ENCODE data around the gene PNPLA7. TPM values are rescaled to one million over a fixed set of nuclear protein-coding genes. Genes with fewer than 3 reads are reported as not detected.
"Not testable (repeated sequence)": the region's sequence is repeated elsewhere in the genome, so short reads cannot be mapped to it uniquely, and the experiment has no call there.

Gene PNPLA7
- total and polyA plus RNA-seq, 11 donors, result 0.78 to 10.1 (median 7.6) TPM

DNA sequence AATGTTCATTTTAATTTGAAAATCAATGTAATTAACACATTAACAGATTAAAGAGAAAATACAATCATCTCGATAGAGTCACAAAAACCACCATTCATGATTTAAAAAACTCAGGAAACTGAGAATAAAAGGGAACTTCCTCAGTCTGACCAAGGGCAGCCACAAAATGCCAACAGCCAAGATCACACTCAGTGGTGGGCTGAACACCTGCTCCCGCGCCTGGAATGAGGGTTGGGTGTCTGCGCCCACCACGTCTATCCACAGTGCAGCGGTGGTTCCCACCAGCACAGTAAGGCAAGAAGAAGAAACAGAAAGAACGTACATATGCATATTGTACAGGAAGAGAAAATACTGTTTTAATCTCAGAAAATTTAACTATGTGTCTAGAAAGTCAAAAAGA is 79.4 kb downstream of the PNPLA7 start:
- intact Hi-C loops (cut with DNase I), result no loop called here
- Histone ChIP-seq H3K4me1 (no peaks in the 10 kb centered on the region), H3K36me3 (peaks cover 0 to 3% (median 0%) of the 10 kb centered on the region in 9 donors), H3K27me3 (no peaks in the 10 kb centered on the region), H3K9me3 (peaks cover 0 to 10% (median 7%) of the 10 kb centered on the region in 12 donors), H3K27ac (no peak overlapping the region), H3K4me3 (no peak overlapping the region)
- peak in 1 of 5 donors; percentile 16 for DNase-seq
- WGBS, 4 donors, result 65 to 82% (median 72%) methylated on average over 7 of the region's 7 CpGs
- TF ChIP-seq, protein P1, sequence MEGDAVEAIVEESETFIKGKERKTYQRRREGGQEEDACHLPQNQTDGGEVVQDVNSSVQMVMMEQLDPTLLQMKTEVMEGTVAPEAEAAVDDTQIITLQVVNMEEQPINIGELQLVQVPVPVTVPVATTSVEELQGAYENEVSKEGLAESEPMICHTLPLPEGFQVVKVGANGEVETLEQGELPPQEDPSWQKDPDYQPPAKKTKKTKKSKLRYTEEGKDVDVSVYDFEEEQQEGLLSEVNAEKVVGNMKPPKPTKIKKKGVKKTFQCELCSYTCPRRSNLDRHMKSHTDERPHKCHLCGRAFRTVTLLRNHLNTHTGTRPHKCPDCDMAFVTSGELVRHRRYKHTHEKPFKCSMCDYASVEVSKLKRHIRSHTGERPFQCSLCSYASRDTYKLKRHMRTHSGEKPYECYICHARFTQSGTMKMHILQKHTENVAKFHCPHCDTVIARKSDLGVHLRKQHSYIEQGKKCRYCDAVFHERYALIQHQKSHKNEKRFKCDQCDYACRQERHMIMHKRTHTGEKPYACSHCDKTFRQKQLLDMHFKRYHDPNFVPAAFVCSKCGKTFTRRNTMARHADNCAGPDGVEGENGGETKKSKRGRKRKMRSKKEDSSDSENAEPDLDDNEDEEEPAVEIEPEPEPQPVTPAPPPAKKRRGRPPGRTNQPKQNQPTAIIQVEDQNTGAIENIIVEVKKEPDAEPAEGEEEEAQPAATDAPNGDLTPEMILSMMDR (IDR thresholded peaks at IDR 0.05), result no peak
- ATAC-seq, result no peak

DNA sequence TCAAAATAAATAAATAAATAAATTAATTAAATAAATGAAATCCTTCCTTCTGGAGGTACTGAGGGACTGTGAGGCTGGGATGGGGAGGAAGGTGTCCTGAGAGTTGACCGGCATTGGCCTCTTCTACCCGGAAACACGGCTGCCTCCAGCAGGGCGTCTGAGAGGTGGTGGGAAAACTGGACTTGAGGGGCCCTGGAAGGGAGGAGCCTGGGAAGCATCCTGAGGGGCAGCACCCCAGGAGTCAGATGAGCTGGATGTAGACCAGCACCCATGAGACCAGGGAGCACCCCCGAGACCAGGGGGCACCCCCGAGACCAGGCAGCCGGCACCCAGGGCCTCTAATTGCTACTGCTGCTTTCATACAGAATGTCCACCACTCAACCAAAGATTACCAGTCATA is 82.3 kb downstream of the PNPLA7 start:
- intact Hi-C loops (cut with DNase I), result loop anchor here in 1 of 10 donors (10.0 kb wide), 1 partner anchor 63 kb away; no protein-coding TSS in a partner anchor
- TF ChIP-seq, protein P1 (IDR thresholded peaks at IDR 0.05), result no peak
- TF ChIP-seq POLR2A (IDR thresholded peaks at IDR 0.05), result no peak
- ATAC-seq (no peak), DNase-seq (peak in 3 of 5 donors; percentile 12 to 27 (median 17))
- 96 to 99% (median 99%) methylated on average over 7 of the region's 7 CpGs for WGBS, 4 donors
- Histone ChIP-seq H3K9me3 (no peaks in the 10 kb centered on the region), H3K4me1 (no peaks in the 10 kb centered on the region), H3K27ac (no peak overlapping the region), H3K4me3 (no peak overlapping the region), H3K36me3 (peaks cover 0 to 3% (median 0%) of the 10 kb centered on the region in 9 donors), H3K27me3 (no peaks in the 10 kb centered on the region)

DNA sequence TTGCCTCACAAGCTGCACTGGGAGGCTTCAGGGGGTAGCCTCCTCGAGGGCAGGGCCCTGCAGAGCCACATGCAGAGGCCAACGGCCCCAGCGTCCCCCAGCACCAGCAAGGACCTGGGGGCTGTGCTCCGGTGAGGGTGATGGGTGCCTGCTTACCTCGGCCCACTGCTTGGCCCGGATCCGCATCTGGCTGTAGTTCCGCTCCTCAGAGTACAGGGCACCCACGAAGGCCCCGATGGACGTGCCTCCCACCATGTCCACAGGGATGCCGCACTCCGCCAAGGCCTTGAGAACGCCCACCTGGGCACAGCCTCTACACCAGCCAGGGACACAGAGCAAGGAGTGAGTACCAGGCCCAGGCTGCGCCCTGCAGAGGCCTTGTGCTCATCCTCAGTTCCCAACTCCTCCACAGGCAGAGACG is 83.0 kb downstream of the PNPLA7 start:
- Histone ChIP-seq H3K4me3 (no peak overlapping the region), H3K36me3 (peaks cover 0 to 3% (median 0%) of the 10 kb centered on the region in 9 donors), H3K27ac (no peak overlapping the region), H3K4me1 (peaks cover 0 to 2% (median 0%) of the 10 kb centered on the region in 12 donors), H3K27me3 (peaks cover 0 to 3% (median 0%) of the 10 kb centered on the region in 9 donors), H3K9me3 (no peaks in the 10 kb centered on the region)
- 90 to 95% (median 94%) methylated on average over 12 to 16 of the region's 16 CpGs for WGBS, 4 donors
- intact Hi-C loops (cut with DNase I), result loop anchor here in 1 of 10 donors (10.0 kb wide), 1 partner anchor 62 kb away; no protein-coding TSS in a partner anchor
- no peak for TF ChIP-seq POLR2A (IDR thresholded peaks at IDR 0.05)
- TF ChIP-seq, protein P1 (IDR thresholded peaks at IDR 0.05), result no peak
- ATAC-seq (no peak), DNase-seq (peak in 2 of 5 donors; percentile 14 to 23)

DNA sequence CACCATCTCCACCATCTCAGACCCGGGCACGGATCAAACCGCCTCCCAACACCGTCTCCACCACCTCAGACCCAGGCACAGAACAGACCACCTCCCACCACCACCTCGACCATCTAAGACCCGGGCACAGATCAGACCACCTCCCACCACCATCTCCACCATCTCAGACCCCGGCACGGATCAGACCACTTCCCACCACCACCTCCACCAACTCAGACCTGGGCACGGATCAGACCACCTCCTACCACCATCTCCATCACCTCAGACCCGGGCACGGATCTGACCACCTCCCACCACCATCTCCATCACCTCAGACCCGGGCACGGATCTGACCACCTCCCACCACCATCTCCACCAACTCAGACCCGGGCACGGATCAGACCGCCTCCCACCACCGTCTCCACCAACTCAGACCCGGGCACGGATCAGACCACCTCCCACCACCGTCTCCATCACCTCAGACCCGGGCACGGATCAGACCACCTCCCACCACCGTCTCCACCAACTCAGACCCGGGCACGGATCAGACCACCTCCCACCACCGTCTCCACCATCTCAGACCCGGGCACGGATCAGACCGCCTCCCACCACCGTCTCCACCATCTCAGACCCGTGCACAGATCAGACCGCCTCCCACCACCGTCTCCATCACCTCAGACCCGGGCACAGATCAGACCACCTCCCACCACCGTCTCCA is 83.7 kb downstream of the PNPLA7 start:
- intact Hi-C loops (cut with DNase I), result loop anchor here in 1 of 10 donors (10.0 kb wide), 1 partner anchor 62 kb away; no protein-coding TSS in a partner anchor
- not testable (repeated sequence) for H3K4me1 ChIP-seq, H3K27ac ChIP-seq, H3K27me3 ChIP-seq, H3K9me3 ChIP-seq, H3K4me3 ChIP-seq, H3K36me3 ChIP-seq, ATAC-seq
- peak in 1 of 5 donors; percentile 36 for DNase-seq
- WGBS, 4 donors, result 89 to 94% (median 91%) methylated on average over 35 of the region's 35 CpGs
